GM19193 (cell line): ENCODE results near the gene SLC2A2.

ENCODE experiments used
- POLR2A ChIP-seq: IDR thresholded peaks from 4 replicates; pipeline ENCODE4 v1.6.1; 2011; ENCODE audit not compliant: insufficient read depth, insufficient read length; ENCODE audit errors: extremely low read depth

The SLC2A2 gene

GRCh38 chr3:170977949-170978745 is 48.4 kb downstream of the SLC2A2 start:
- no peak for TF ChIP-seq POLR2A

- no peak for TF ChIP-seq POLR2A
These were observed 50.4 kb downstream of the SLC2A2 start for GRCh38 chr3:170976190-170976519.

- TF ChIP-seq POLR2A, result no peak
These were observed 51.0 kb downstream of the SLC2A2 start for GRCh38 chr3:170975283-170976189.

GRCh38 chr3:170974872-170975271 is 51.6 kb downstream of the SLC2A2 start:
- TF ChIP-seq POLR2A, result no peak

GRCh38 chr3:170967126-170967525 is 59.4 kb downstream of the SLC2A2 start:
- TF ChIP-seq POLR2A, result no peak

GRCh38 chr3:170966495-170966894 is 60.0 kb downstream of the SLC2A2 start:
- TF ChIP-seq POLR2A, result no peak

GRCh38 chr3:170962411-170962810 is 64.1 kb downstream of the SLC2A2 start:
- TF ChIP-seq POLR2A, result no peak

GRCh38 chr3:170961616-170962400 is 64.7 kb downstream of the SLC2A2 start:
- no peak for TF ChIP-seq POLR2A

- no peak for TF ChIP-seq POLR2A
These were observed 67.1 kb downstream of the SLC2A2 start for GRCh38 chr3:170959457-170959856.

GRCh38 chr3:170956647-170957046 is 69.9 kb downstream of the SLC2A2 start:
- TF ChIP-seq POLR2A, result no peak

GRCh38 chr3:170953736-170954135 is 72.8 kb downstream of the SLC2A2 start:
- no peak for TF ChIP-seq POLR2A

GRCh38 chr3:170953229-170953628 is 73.3 kb downstream of the SLC2A2 start:
- no peak for TF ChIP-seq POLR2A

GRCh38 chr3:170949211-170949610 is 77.3 kb downstream of the SLC2A2 start:
- TF ChIP-seq POLR2A, result no peak

GRCh38 chr3:170947018-170947769 is 79.3 kb downstream of the SLC2A2 start:
- TF ChIP-seq POLR2A, result no peak
